SK-N-SH (cell line): ENCODE data around the gene BTG3.

Source experiments
- CTCF ChIP-seq: fragments of 200-600 bp; sonication (generic); IDR thresholded peaks from 2 replicates; pipeline ENCODE4 v1.6.1; 2017; ENCODE audit warnings: antibody characterized with exemption, mild to moderate bottlenecking, moderate library complexity
- FOXM1 ChIP-seq: IDR thresholded peaks from 2 replicates; pipeline ENCODE4 v1.4.0; 2012; ENCODE audit warnings: low read depth, mild to moderate bottlenecking
- IRF3 ChIP-seq: fragments of 150-350 bp; IDR thresholded peaks from 2 replicates; pipeline ENCODE4 v1.6.1; 2016; ENCODE audit warnings: mild to moderate bottlenecking, low read depth, low read length
- RXRA ChIP-seq: IDR thresholded peaks from 2 replicates; pipeline ENCODE4 v1.4.0; 2012; ENCODE audit warnings: low read depth, mild to moderate bottlenecking, borderline replicate concordance
- TCF12 ChIP-seq: IDR thresholded peaks from 2 replicates; pipeline ENCODE4 v1.4.0; 2012
- TEAD4 ChIP-seq: IDR thresholded peaks from 2 replicates; pipeline ENCODE4 v1.4.0; 2012; ENCODE audit warnings: mild to moderate bottlenecking, borderline replicate concordance; ENCODE audit not compliant: insufficient read depth

GRCh38 chr21:17550671-17551308 is 61.9 kb downstream of the BTG3 start:
- TF ChIP-seq TCF12 = no peak
- TF ChIP-seq IRF3 = no peak
- TF ChIP-seq RXRA = no peak
- no peak for TF ChIP-seq FOXM1
- no peak for TF ChIP-seq CTCF
- TF ChIP-seq TEAD4 = no peak
